ENCODE measurements around the gene PDLIM7.
"Not testable (repeated sequence)": the region's sequence is repeated elsewhere in the genome, so short reads cannot be mapped to it uniquely, and the experiment has no call there.

The PDLIM7 gene

DNA sequence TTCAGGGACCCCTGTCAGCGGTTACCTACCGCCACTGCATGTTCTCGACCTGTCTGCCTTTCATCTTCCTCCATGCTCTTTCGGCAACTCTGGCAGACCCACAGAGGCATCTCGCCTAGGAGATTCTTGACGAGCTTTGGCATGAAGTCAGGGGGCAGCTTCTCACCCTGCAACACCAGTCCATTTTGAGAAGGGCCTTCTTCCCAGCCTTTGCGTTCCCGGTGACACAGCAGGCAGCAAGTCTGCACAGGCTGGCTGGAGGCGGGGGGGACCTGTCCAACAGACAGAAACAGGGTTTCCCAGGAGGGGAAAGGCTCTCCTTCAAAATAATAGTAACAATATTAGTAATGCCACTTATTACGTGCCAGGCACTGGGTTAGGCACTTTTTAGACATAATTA, 41.5 kb upstream of the PDLIM7 start:
- TF ChIP-seq CTCF (conservative IDR thresholded peaks at IDR 0.05; ENCODE audit: low read depth, low read length): no peak
- no peak for DNase-seq (ENCODE audit: low read depth)
- no peak overlapping the region for H3K4me3 ChIP-seq (ENCODE audit: low read length)

GRCh38 chr5:177537389-177538361, 40.3 kb upstream of the PDLIM7 start:
- TF ChIP-seq CTCF (conservative IDR thresholded peaks at IDR 0.05; ENCODE audit: low read depth, low read length): no peak
- no peak for DNase-seq (ENCODE audit: low read depth)
- H3K4me3 ChIP-seq (ENCODE audit: low read length): no peak overlapping the region

DNA sequence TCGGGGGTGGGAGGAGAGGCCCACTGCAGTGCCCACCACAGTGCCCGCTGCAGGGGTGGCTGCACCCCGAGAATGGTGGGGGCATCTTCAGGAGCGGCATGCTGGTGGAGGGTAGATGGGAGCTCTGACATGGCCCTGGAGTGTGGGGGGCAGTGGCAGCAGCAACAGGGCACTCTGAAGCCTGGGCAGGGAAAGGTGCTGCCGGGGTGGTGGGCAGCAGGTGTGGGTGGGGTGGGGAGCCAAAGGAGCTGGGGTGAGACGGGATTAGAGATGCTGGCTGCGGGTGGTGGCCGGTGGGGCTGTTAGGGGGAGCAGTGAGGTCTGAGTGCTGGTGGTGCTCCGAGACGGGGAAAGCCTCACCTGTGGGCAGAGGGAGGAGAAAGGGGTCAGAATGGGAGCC, 39.0 kb upstream of the PDLIM7 start:
- no peak for DNase-seq (ENCODE audit: low read depth)
- no peak for TF ChIP-seq CTCF (conservative IDR thresholded peaks at IDR 0.05; ENCODE audit: low read depth, low read length)

DNA sequence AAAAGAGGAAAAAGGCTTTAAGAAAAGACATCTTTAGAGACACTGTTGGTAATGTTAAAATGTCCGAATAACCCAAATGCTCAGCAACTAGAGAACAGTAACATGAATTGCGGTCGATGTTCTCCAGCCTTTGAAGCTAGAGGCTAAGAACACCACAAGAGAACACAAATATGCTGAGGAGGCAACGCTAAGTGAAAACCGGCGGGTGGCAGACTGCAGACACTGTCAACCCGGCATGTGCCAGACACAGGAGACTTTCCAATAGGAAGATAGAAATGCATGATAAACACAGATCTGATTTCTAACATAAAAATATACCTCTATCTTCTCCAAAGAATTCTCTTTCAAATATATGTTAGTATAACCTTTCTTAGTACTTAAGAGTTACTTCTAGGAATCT, 37.7 kb upstream of the PDLIM7 start:
- no peak overlapping the region for H3K4me3 ChIP-seq (ENCODE audit: low read length)
- DNase-seq (ENCODE audit: low read depth): no peak
- peak; percentile 7 for TF ChIP-seq CTCF (conservative IDR thresholded peaks at IDR 0.05; ENCODE audit: low read depth, low read length)

More for the DNA sequence above, 39.0 kb upstream of the PDLIM7 start:
- no peak overlapping the region for H3K4me3 ChIP-seq (ENCODE audit: low read length)

DNA sequence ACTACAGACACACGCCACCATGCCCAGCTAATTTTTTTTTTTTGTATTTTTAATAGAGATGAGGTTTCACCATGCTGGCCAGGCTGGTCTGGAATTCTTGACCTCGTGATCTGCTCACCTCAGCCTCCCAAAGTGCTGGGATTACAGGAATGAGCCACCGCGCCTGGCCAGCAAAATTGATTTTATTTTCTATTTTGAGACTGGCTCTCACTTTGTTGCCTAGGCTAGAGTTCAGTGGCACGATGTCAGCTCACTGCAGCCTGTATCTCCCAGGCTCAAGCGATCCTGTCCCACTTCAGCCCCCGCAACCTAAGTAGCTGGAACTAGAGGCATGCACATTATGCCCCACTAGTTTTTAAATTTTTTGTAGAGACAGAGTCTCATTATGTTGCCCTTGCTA, 37.0 kb upstream of the PDLIM7 start:
- DNase-seq (ENCODE audit: low read depth); H3K4me3 ChIP-seq (ENCODE audit: low read length): not testable (repeated sequence)

- DNase-seq (ENCODE audit: low read depth): no peak
- no peak for TF ChIP-seq CTCF (conservative IDR thresholded peaks at IDR 0.05; ENCODE audit: low read depth, low read length)
- H3K4me3 ChIP-seq (ENCODE audit: low read length): no peak overlapping the region
These were observed 34.0 kb upstream of the PDLIM7 start for GRCh38 chr5:177531209-177531940.

- H3K4me3 ChIP-seq (ENCODE audit: low read length): no peak overlapping the region
- DNase-seq (ENCODE audit: low read depth): no peak
- no peak for TF ChIP-seq CTCF (conservative IDR thresholded peaks at IDR 0.05; ENCODE audit: low read depth, low read length)
These were observed 33.2 kb upstream of the PDLIM7 start for GRCh38 chr5:177530638-177531037.

All from retinal pigment epithelial cell (primary cell).